H54 (cell line): ENCODE measurements around the gene CLEC7A.

Experiments used
- DNase-seq: peaks from one replicate; pipeline ENCODE4 v3.0.0; 2011; ENCODE audit warnings: low spot score, mixed read lengths; ENCODE audit not compliant: insufficient read length
- FAIRE-seq: peaks from 3 replicates; lab custom pipeline; 2011; peaks lifted over from hg19 to GRCh38; lab: Jason Lieb, UNC
- POLR2A ChIP-seq: IDR thresholded peaks from 2 replicates; pipeline ENCODE4 v1.6.1; 2011; ENCODE audit warnings: low read depth, mild to moderate bottlenecking, low read length

The CLEC7A gene

DNA sequence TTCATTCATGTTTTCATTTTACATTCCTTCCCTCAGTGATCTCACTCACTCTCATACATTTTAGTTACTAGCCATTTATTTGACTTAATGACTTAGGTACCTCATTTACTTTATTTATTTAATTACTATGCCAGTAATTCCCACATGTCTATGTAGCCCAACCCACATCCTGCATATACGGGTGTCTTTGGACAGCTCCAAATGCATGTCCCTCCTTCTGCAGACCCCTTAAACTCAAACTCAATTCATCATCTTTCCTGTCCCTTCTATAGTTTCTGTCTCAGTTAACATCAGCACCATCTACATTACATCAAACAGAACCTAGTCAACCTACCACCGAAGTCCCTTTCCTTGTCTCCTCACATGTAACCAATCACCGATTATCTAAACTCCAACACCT is 34.0 kb downstream of the CLEC7A start:
- DNase-seq = no peak
- no peak for TF ChIP-seq POLR2A
- no peak for FAIRE-seq

DNA sequence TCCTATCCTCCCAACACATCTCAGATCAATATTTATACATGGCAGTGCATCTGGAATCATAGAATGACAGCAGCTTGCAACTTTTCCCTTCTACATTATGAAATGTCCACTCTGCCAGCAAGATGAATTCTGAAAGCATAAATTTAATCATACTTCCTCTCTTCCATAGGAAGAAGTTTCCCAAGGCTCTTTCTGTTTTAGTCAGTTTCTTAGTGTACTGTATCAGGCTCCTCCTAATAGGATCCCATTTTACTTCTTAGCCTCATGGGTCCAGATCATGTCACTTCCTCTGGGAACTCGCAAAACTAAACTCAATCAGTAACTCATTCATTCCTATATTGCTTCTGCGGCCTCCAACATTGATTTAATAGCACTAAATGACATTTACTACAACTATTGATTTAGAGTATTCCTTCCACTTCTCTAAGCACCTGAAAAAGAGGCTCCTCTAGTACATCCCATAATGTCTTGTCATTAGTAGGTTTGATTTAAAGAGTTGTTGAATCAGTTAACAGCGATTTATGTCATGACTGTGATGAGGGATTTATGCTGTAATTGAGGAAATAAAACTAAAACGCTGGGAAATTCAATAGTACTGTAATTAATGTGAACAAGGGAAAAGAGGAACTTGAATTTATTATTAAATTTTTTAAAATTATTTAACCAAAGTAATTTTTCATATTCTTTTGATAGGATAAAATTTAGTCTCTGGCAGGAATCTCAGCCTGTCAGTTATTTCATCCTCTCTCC is 35.2 kb downstream of the CLEC7A start:
- TF ChIP-seq POLR2A = no peak
- FAIRE-seq (no peak), DNase-seq (no peak)

DNA sequence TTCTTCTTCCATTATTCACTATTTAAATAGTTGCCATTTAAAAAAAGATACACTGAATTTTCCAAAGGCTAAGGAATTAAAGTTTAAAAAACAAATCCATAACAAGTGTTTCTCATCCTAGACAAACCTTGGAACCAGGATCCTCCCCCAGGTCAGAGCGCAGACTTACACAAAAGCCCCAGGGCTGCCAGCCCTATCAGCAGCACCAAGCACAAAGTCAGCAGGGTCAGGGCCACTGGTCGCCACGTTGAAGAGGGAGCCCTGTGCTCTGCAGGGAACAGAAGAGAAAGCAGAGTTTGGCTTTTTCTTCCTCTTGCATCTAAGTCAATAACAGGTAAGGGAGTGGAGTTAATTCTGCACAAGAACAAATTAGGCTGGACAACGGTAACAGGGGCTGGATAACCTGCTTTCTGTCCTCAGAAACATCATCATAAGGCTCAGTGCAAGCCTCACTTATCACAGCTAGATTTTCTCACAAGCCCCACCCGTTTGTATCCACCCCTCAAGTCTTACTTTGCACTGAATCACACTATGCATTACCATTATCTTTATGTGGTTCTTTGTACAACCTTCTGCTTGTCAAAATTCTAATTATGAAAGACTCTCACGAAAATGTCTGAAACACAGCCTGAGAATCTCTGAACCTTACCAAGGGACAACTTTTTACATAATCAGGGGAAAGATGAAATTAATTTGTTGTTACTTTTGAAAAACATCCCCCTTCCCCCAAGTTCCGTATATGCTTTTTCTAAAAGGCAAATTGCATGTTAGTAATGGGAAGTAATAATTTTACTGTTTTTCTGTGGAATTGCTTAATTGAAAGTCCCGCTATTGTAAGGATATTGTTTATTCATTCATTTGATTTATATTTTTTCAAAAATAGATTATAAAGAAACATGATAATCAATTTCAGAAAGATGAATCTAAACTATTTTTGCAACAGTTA is 40.8 kb downstream of the CLEC7A start:
- TF ChIP-seq POLR2A = no peak
- no peak for DNase-seq
- no peak for FAIRE-seq

DNA sequence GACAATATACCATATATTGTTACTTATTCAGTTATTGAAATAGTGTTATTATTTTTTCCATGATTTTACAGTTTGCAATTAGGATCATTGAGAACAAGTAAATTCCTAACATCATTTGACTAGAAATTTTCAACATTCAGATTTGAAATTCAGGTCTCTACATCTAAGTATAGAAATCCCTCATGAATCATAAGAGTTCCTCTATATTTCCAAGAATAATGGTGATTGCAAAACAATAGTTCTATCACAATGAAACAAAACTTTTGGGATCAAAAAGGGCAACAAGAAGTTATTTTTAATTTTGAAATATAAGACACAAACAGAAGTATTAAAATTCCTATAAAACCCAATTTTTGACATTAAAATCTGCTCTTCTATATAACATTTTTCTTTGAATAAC is 42.0 kb downstream of the CLEC7A start:
- no peak for DNase-seq
- TF ChIP-seq POLR2A = no peak
- no peak for FAIRE-seq

DNA sequence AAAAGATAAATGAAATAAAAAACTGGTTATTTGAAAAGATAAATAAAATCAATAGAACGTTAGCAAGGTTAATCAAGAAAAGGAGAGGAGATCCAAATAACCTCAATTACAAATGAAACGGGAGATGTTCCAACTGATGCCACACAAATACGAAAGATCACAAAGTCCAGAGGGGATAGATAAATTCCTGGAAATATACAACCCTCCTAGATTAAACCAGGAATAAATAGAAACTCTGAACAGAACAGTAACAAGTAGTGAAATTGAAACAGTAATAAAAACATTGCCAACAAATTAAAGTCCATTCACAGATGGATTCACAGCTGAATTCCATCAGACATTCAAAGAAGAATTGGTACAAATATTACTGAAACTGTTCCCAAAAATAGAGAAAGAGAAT is 43.6 kb downstream of the CLEC7A start:
- no peak for FAIRE-seq
- TF ChIP-seq POLR2A = no peak
- no peak for DNase-seq

DNA sequence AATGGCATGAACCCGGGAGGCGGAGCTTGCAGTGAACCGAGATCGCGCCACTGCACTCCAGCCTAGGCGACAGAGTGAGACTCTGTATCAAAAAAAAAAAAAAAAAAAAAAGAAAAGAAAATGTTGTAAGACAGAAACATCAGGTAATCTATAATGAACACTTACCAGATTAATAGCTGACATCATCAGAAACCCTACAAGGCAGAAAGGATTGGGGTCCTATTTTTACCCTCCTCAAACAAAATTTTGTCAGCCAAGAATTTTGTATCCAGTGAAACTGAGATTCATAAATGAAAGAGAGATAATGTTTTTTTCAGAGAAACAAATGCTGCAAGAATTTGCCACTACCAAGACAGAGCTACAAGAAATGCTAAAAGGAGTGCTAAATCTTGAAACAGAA is 45.3 kb downstream of the CLEC7A start:
- FAIRE-seq = no peak
- DNase-seq = no peak
- no peak for TF ChIP-seq POLR2A

DNA sequence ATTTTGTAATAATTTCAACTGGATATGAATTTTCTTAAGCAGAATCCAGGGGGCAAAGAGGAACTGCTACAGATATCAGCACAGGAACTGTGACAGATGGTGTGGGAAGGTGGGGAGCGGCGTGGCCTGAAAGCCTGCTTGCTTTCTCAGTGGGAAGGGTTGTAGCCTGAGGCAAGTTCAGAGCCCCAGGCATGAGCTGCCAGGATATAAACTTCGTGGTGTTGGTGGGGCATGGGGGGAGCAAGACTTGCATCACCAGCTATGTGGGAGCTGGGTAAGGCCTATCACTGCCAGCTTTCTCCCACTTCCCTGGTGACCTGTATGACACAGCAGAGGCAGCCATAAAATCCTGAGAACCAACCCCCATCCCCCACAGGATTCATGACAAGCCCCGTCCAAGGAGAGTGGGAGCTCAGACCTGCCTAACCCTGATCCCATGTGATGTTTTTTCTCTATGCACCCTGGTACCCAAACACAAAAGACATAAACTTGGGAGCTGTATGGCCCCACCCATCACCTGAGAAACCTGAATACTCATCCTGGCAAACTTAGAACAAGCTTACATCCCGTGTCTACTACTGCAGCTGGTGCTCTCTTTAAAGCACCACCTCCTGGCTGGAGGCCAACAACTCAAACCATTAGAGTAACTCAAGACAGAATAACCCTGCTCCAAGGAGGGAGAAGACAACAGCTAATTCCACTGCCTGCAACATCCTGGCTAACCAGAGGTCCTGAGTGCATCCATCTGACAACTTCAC is 47.7 kb downstream of the CLEC7A start:
- no peak for FAIRE-seq

DNA sequence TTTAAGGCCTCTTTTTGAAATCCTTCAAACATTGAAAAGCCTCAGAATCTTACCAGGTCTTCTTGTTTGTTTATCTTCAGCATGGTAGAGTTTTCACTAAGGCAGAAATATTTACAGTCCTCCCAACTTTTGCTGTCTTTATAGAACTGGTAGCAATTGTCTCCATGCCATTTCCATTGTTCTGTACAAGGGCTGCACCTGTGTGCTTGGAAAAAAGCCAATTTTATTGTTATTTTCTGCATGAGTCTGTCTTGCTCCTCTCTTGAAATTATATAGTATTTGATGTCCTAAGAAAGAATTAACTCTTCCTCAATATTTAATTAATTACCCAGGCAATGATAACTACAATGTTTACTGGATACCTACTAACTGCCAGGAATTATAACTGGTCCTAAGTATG is 54.5 kb downstream of the CLEC7A start:
- FAIRE-seq (no peak), DNase-seq (no peak)
- no peak for TF ChIP-seq POLR2A

More for the DNA sequence above, 47.7 kb downstream of the CLEC7A start:
- TF ChIP-seq POLR2A = no peak
- DNase-seq = no peak

DNA sequence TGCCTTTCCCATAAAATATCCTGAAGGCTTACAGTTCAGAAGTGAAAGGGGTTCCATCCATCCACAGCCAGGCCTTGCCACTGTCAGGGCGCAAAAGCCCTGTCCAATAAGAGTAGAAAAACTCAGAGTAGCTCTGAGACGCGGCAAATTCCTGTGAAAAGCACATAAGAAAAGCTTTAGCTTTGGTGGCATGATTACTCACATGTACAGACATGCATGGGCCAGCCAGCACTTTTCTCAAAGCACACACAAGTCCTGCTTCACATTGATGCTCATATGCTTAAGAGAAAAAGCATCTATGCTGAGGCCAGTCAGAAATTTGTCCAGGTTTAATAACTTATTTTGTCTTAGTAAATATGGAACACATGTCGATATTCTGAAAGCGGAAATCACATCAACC is 56.7 kb downstream of the CLEC7A start:
- FAIRE-seq (no peak), DNase-seq (no peak)
- no peak for TF ChIP-seq POLR2A

DNA sequence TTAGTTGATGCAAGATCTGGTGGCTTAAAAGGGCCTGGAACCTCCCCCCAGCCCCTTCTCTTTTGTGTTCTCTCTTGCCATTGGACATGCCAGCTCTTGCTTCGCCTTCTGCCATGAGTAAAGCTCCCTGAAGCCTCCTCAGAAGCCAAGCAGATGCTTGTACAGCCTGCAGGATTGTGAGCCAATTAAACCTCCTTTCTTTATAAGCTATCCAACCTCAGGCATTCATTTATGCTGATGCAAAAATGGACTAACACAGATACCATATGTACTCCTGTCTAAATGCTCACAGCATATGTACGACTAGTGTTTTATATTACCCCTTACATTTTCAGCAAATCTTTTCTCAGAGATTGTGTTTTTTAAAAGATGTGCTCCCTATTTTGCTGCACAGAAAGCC is 57.9 kb downstream of the CLEC7A start:
- no peak for FAIRE-seq
- no peak for TF ChIP-seq POLR2A
- no peak for DNase-seq

DNA sequence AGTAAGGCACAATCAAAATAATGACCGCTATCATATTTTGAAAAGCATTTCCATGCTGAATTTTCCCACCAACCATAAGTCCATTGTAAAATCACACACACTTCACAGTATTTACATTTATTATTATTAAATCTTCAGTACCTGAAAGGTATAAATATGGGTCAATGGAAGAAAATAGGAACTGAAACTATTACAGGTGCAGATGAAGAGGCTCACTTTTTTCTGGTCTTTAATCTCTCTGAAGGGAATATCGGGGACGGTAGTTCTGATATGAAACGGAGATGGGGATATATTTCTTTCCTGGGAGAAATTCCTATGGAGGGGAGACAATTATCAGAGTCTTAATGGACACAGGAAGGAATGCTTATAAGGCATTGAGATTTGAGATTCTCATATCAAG is 59.6 kb downstream of the CLEC7A start:
- FAIRE-seq (no peak), DNase-seq (no peak)
- TF ChIP-seq POLR2A = no peak

DNA sequence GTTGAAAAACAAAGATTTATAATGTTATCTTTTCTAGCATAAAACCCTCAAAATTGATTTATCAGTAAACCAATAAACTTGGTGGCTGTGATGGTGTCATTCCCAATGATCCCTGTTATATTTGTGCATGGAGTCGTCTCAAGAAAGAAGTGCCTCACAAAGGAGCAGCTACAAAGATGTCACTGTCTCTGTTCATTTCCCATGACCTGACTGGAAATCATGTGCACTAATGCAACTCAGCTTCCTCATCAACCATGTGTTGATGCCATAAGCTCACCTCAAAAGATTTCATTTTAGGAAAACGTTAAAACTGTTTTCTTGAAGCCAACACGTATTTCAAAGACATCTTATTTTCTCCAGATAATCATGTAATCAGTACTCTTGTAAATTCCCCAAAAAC is 60.0 kb downstream of the CLEC7A start:
- no peak for TF ChIP-seq POLR2A
- DNase-seq (no peak), FAIRE-seq (peak; percentile 30)

DNA sequence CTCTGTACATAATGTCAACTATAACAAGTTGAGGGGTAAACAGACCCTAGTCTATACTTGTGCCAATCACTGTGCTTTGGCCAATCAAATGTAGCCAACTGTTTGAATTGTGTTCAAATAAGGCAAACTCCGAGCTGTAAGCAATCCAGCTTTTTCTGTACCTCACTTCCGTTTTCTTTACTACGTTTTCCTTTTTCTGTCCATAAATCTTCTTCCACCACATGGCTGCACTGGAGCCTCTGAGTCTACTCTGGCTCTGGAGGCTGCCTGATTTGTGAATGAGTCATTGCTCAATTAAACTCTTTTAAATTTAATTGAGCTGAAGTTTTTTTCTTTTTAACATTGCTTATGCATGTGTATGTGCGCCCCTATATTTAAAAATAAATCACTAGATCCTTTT is 60.9 kb downstream of the CLEC7A start:
- FAIRE-seq = peak; percentile 82
- TF ChIP-seq POLR2A = no peak
- DNase-seq = no peak

DNA sequence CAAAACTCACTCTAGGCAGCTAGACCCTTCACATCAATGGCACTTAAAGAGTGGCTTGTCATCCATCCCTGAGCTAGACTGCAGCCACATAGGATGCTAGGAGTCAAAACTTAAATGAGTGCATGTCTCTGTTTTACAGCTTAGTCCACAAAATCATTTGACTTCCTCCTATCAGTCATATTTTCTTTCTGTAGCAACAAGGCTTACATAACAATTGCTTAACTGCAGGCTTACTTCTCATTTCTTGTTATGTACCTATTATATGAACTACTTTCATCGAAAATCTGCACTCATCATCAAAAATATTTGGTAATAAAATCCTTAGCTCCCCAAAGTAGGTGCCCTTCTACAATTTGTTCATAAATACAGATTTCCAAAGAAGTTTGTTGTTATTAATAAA is 61.4 kb downstream of the CLEC7A start:
- DNase-seq = no peak
- no peak for FAIRE-seq
- TF ChIP-seq POLR2A = no peak
